ENCODE data around the gene TM4SF18.
A peak's percentile ranks its signal among the peaks of the same experiment; 100 is the strongest.

The TM4SF18 gene

DNA sequence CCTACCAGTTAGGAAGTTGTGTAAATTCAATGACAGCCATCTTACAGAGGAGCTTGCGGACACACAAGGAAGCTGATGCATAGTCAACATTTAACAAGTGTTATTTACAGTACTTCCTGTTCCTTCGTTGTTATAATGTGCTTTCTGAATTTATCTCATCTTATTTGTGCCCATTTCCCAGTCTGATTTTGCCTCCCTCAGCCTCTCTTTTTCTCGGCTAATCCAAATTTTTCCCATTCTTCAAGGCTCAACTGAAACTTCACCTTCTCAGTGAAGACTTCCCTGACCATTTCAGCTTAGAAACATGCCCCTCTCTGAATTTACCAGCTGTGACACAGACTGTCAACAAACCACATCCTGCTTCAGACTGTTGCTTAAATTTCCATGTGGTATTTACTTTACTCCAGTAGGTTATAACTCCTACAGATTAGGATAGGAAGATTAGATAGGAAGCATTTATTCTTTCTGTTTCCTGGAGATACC is 56.1 kb downstream of the TM4SF18 start:
- TF ChIP-seq, protein P1, sequence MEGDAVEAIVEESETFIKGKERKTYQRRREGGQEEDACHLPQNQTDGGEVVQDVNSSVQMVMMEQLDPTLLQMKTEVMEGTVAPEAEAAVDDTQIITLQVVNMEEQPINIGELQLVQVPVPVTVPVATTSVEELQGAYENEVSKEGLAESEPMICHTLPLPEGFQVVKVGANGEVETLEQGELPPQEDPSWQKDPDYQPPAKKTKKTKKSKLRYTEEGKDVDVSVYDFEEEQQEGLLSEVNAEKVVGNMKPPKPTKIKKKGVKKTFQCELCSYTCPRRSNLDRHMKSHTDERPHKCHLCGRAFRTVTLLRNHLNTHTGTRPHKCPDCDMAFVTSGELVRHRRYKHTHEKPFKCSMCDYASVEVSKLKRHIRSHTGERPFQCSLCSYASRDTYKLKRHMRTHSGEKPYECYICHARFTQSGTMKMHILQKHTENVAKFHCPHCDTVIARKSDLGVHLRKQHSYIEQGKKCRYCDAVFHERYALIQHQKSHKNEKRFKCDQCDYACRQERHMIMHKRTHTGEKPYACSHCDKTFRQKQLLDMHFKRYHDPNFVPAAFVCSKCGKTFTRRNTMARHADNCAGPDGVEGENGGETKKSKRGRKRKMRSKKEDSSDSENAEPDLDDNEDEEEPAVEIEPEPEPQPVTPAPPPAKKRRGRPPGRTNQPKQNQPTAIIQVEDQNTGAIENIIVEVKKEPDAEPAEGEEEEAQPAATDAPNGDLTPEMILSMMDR (conservative IDR thresholded peaks at IDR 0.05; ENCODE audit: low read depth, low read length), result no peak
- peak; percentile 83 for DNase-seq (ENCODE audit: low read depth)
- H3K4me3 ChIP-seq (ENCODE audit: low read depth, low read length), result no peak overlapping the region

DNA sequence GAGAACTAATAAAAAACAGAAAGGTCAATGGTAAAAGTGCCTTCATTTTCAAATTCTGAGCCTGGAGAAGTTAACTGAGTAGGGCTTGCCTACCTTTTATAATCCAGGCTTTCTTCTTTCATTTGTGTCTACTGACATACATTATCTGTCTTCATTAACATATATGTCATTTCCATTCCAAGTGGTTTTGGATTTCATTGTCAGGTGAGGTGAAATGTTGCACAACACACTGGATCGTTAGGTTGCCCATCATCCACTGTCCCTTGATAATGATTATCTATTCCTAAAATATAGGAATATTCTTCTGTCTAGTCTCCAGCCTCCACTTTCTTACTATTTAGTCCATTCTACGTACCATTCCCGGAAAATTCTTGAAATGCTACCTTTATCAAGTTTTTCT is 56.8 kb downstream of the TM4SF18 start:
- TF ChIP-seq, protein P1 (conservative IDR thresholded peaks at IDR 0.05; ENCODE audit: low read depth, low read length), result no peak
- H3K4me3 ChIP-seq (ENCODE audit: low read depth, low read length), result no peak overlapping the region
- DNase-seq (ENCODE audit: low read depth), result no peak

DNA sequence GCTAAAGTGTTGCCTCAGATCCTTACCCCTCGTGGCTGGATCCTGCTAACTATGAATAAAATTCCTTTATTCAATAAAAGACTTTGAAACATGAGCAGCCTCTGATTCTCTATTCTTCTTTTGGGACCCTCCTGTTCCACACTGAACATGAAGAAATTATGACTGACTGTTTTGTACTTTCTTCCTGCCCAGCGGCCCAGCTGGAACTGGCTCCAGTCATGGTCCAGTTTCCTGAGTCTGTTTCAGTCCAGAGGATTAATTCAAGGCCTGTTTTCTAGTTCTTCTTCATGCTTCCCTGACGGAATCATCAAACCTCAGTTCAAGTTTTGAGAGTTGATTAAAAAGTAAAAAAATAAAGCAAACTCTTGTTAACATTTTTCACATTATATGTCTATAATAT is 59.2 kb downstream of the TM4SF18 start:
- TF ChIP-seq, protein P1 (conservative IDR thresholded peaks at IDR 0.05; ENCODE audit: low read depth, low read length), result no peak
- no peak for DNase-seq (ENCODE audit: low read depth)
- no peak overlapping the region for H3K4me3 ChIP-seq (ENCODE audit: low read depth, low read length)

DNA sequence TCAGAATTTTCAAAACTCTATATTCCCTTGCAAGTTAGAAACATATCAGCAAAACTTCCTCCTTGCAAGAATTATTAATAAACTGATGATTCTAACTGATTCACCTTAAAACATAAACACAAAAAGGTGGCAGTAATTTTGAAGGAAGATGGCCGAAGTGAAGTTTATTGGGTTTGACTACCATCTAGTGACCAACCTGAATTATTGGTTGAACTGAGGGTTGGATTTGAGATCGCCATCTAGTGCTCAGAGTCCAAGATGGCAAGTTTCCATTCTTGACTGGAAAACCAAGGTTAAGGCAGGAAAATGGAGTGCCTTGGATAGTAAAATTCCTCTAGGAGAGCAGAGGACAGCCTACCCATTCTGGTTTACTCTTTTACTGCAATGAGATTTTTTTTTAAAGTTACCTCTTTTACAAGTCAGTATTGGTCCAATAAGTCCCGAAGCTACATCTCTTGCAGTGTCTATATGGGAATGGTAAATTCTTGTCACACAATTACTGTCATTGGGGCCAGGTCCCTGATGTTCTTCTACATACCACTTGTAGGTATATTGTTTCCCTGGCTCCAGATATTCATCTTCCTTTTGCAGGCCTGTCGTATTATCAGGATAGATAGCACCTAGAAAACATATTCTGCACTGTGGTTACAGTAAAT is 60.2 kb downstream of the TM4SF18 start:
- DNase-seq (ENCODE audit: low read depth), result peak; percentile 94
- TF ChIP-seq, protein P1 (conservative IDR thresholded peaks at IDR 0.05; ENCODE audit: low read depth, low read length), result peak; percentile 97
- no peak overlapping the region for H3K4me3 ChIP-seq (ENCODE audit: low read depth, low read length)

DNA sequence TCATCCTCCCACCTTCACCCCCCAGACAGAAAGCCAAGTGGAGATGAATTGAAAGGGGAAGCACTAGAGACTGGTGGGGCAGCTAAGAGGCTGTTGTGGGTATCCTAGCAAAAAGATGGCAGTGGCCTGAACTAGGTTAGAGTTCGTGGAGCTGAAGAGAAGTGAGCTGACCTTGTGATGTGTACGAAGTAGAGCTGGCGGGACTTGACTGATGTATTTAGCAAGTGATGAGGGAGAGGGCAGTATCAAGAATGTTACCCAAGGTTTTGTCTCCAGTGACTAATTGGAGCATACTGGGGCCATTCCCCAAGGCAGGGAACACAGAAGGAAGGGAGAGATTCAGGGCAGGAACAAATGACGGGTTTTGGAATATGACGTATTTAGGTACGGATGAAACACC is 61.8 kb downstream of the TM4SF18 start:
- H3K4me3 ChIP-seq (ENCODE audit: low read depth, low read length), result no peak overlapping the region
- TF ChIP-seq, protein P1 (conservative IDR thresholded peaks at IDR 0.05; ENCODE audit: low read depth, low read length), result no peak
- DNase-seq (ENCODE audit: low read depth), result no peak

DNA sequence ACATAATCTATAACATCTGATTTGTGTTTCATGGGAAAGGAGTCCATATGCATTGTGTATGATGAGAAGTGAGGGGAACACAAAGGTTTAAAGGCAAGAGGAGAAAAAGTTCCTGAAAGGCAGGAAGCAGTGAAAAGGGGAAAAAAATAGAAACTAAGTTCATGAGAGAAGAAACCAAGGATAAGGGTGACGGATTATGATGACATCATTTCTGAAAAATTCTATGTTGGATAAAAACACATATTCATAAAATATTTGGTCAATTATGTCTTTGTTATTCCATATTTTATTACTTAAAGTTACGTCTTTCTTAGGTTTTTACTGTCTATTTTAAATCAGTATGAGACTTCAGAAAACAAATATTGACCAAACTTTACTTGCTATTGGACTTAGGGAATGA is 63.3 kb downstream of the TM4SF18 start:
- TF ChIP-seq, protein P1 (conservative IDR thresholded peaks at IDR 0.05; ENCODE audit: low read depth, low read length), result no peak
- no peak for DNase-seq (ENCODE audit: low read depth)
- H3K4me3 ChIP-seq (ENCODE audit: low read depth, low read length), result no peak overlapping the region

DNA sequence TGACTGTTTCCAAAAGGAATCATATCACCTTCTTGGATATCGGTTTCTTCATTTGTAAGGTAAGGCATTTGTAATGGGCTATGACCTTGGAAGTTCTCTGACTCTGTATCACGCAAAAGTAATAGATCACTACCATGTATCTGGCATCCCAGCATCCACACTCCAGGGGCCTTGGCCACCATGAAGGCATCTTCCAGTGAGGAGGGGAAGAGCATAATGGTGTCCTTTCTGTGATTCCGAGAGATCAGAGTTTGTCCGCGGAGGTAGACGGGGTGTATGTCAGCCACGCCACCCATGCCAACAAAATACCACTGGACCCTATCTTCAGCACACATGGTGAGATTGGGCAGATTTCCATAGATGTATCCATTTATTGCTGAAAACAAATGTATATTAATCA is 63.7 kb downstream of the TM4SF18 start:
- TF ChIP-seq, protein P1 (conservative IDR thresholded peaks at IDR 0.05; ENCODE audit: low read depth, low read length), result no peak
- no peak overlapping the region for H3K4me3 ChIP-seq (ENCODE audit: low read depth, low read length)
- no peak for DNase-seq (ENCODE audit: low read depth)

Data from choroid plexus epithelial cell (primary cell).